Measurements from ENCODE around the gene DYRK2. TPM values are rescaled to one million over a fixed set of nuclear protein-coding genes. Genes with fewer than 3 reads are reported as not detected.

DYRK2 gene
- total and polyA plus RNA-seq, 7 donors: 17.6 to 32.8 (median 26.0) TPM

DNA sequence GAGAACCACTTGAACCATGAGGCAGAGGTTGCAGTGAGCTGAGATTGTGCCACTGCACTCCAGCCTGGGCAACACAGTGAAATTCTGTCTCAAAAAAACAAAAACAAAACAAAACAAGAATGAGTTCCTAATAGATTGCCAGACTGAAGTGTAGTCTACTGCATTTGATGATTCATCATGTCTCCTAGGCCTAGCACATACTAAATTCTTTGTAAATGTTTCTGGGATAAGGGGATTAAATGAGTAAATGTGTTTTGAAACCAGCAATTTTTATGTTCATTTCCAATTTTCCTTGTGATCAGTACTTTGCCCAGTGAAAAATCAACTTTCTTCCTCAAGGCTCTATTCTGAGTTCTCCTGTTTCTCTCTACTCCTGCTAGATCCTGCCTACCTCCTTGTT is 2.9 kb upstream of the DYRK2 start:
- no peak overlapping the region for H3K4me3 ChIP-seq
- no peaks in the 10 kb centered on the region for H3K27me3 ChIP-seq
- TF ChIP-seq, protein P1, sequence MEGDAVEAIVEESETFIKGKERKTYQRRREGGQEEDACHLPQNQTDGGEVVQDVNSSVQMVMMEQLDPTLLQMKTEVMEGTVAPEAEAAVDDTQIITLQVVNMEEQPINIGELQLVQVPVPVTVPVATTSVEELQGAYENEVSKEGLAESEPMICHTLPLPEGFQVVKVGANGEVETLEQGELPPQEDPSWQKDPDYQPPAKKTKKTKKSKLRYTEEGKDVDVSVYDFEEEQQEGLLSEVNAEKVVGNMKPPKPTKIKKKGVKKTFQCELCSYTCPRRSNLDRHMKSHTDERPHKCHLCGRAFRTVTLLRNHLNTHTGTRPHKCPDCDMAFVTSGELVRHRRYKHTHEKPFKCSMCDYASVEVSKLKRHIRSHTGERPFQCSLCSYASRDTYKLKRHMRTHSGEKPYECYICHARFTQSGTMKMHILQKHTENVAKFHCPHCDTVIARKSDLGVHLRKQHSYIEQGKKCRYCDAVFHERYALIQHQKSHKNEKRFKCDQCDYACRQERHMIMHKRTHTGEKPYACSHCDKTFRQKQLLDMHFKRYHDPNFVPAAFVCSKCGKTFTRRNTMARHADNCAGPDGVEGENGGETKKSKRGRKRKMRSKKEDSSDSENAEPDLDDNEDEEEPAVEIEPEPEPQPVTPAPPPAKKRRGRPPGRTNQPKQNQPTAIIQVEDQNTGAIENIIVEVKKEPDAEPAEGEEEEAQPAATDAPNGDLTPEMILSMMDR (IDR thresholded peaks at IDR 0.05): no peak
- TF ChIP-seq POLR2A (IDR thresholded peaks at IDR 0.05): no peak
- TF ChIP-seq POLR2AphosphoS5 (IDR thresholded peaks at IDR 0.05): no peak
- no peak for TF ChIP-seq EP300 (IDR thresholded peaks at IDR 0.05)
- peaks cover 0 to 15% (median 9%) of the 10 kb centered on the region in 4 donors for H3K4me1 ChIP-seq
- intact Hi-C loops (cut with DNase I): loop anchor here (5.0 kb wide), 4 partner anchors 112 to 288 kb away; no protein-coding TSS in a partner anchor
- no peaks in the 10 kb centered on the region for H3K36me3 ChIP-seq
- no peak for DNase-seq
- no peak overlapping the region for H3K27ac ChIP-seq
- no peaks in the 10 kb centered on the region for H3K9me3 ChIP-seq

GRCh38 chr12:67646775-67647174 is 1.8 kb upstream of the DYRK2 start:
- TF ChIP-seq, protein P1 (IDR thresholded peaks at IDR 0.05): no peak
- TF ChIP-seq EP300 (IDR thresholded peaks at IDR 0.05) (no peak), POLR2AphosphoS5 (IDR thresholded peaks at IDR 0.05) (no peak), POLR2A (IDR thresholded peaks at IDR 0.05) (no peak)

DNA sequence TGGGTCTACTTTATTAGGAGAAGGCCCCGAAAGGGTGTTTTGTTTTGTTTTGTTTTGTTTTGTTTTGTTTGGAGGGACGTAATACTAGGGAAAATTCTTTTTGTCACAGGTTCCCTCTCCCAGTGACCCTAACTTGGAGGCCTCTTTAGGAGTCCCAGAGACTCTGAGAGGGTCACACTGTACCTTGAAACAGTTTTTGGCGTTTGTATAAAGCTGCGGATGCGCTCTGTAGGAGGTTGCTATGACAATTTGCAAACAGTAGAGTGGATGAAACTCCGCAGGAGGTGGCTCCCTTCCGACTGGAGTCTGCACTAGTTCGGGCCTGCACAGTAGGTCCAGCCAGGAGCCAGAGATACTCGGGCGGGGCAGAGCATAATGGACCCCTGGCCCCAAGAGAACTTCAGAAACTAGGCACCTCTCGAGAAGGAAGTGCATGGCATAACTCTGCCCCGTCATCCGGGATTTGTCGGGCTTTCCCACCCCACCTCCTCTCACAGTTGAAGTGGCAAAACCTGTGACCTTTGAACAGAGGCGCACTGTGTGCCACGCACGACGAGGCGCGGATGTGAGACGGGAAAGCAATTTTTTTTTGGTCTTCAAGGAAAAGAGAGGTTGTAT is 1.3 kb upstream of the DYRK2 start:
- intact Hi-C loops (cut with DNase I): loop anchor here (5.0 kb wide), 4 partner anchors 110 to 290 kb away; no protein-coding TSS in a partner anchor
- no peak for DNase-seq
- peak overlapping the region; percentile 97 to 100 (median 98) for H3K27ac ChIP-seq
- no peak for TF ChIP-seq POLR2A (IDR thresholded peaks at IDR 0.05)
- TF ChIP-seq EP300 (IDR thresholded peaks at IDR 0.05): no peak
- TF ChIP-seq, protein P1 (IDR thresholded peaks at IDR 0.05): no peak
- no peak for TF ChIP-seq POLR2AphosphoS5 (IDR thresholded peaks at IDR 0.05)
- no peaks in the 10 kb centered on the region for H3K9me3 ChIP-seq
- WGBS, 2 donors: 12 to 44% methylated on average over 21 of the region's 21 CpGs
- H3K27me3 ChIP-seq: no peaks in the 10 kb centered on the region
- H3K4me1 ChIP-seq: peaks cover 0 to 32% (median 22%) of the 10 kb centered on the region in 4 donors
- no peaks in the 10 kb centered on the region for H3K36me3 ChIP-seq
- peak overlapping the region in 3 of 4 donors; percentile 97 to 100 (median 98) for H3K4me3 ChIP-seq

More at GRCh38 chr12:67646775-67647174, 1.8 kb upstream of the DYRK2 start:
- intact Hi-C loops (cut with DNase I): loop anchor here (5.0 kb wide), 4 partner anchors 111 to 289 kb away; no protein-coding TSS in a partner anchor
- 84 to 91% methylated on average over 4 of the region's 4 CpGs for WGBS, 2 donors
- Histone ChIP-seq H3K27ac (peak overlapping the region in 3 of 4 donors; percentile 98 to 100 (median 99)), H3K9me3 (no peaks in the 10 kb centered on the region), H3K27me3 (no peaks in the 10 kb centered on the region), H3K4me3 (no peak overlapping the region), H3K36me3 (no peaks in the 10 kb centered on the region), H3K4me1 (peaks cover 0 to 27% (median 17%) of the 10 kb centered on the region in 4 donors)
- no peak for DNase-seq

- Histone ChIP-seq H3K4me3 (peak overlapping the region; percentile 92 to 100 (median 98)), H3K27me3 (no peaks in the 10 kb centered on the region), H3K36me3 (no peaks in the 10 kb centered on the region), H3K4me1 (peaks cover 0 to 39% (median 28%) of the 10 kb centered on the region in 4 donors), H3K27ac (peak overlapping the region; percentile 97 to 100 (median 98)), H3K9me3 (no peaks in the 10 kb centered on the region)
- intact Hi-C loops (cut with DNase I): loop anchor here (2.0 to 5.0 kb wide), 5 partner anchors 31 to 291 kb away; no protein-coding TSS in a partner anchor
- TF ChIP-seq POLR2A (IDR thresholded peaks at IDR 0.05) (no peak), EP300 (IDR thresholded peaks at IDR 0.05) (no peak), POLR2AphosphoS5 (IDR thresholded peaks at IDR 0.05) (peak in 2 of 4 donors; percentile 55 to 79)
- TF ChIP-seq, protein P1 (IDR thresholded peaks at IDR 0.05): peak; percentile 40 to 61 (median 44)
- DNase-seq: peak; percentile 93
- 2% methylated on average over 41 of the region's 41 CpGs for WGBS, 2 donors
Observed at GRCh38 chr12:67647799-67648520, 585 bp upstream of the DYRK2 start.
